ENCODE measurements around the gene NELFB.
"Not testable (repeated sequence)": the region's sequence is repeated elsewhere in the genome, so short reads cannot be mapped to it uniquely, and the experiment has no call there.

NELFB gene

GRCh38 chr9:137256856-137257255 lies 1.7 kb downstream of the NELFB start:
- TF ChIP-seq, protein P1, sequence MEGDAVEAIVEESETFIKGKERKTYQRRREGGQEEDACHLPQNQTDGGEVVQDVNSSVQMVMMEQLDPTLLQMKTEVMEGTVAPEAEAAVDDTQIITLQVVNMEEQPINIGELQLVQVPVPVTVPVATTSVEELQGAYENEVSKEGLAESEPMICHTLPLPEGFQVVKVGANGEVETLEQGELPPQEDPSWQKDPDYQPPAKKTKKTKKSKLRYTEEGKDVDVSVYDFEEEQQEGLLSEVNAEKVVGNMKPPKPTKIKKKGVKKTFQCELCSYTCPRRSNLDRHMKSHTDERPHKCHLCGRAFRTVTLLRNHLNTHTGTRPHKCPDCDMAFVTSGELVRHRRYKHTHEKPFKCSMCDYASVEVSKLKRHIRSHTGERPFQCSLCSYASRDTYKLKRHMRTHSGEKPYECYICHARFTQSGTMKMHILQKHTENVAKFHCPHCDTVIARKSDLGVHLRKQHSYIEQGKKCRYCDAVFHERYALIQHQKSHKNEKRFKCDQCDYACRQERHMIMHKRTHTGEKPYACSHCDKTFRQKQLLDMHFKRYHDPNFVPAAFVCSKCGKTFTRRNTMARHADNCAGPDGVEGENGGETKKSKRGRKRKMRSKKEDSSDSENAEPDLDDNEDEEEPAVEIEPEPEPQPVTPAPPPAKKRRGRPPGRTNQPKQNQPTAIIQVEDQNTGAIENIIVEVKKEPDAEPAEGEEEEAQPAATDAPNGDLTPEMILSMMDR (IDR thresholded peaks at IDR 0.05; ENCODE audit: insufficient read depth, low read length, poor library complexity, severe bottlenecking): no peak
- no peaks in the 10 kb centered on the region for H3K27me3 ChIP-seq (replicated peaks; ENCODE audit: control insufficient read depth, insufficient read depth, low read length)
- peaks cover 3% of the 10 kb centered on the region for H3K36me3 ChIP-seq (ENCODE audit: control insufficient read depth, insufficient read depth, low read length)
- no peak for DNase-seq (ENCODE audit: extremely low read depth, insufficient read length)
- no peak overlapping the region for H3K4me3 ChIP-seq (replicated peaks; ENCODE audit: low read depth, low read length)

- TF ChIP-seq, protein P1 (IDR thresholded peaks at IDR 0.05; ENCODE audit: insufficient read depth, low read length, poor library complexity, severe bottlenecking): peak; percentile 27
- H3K36me3 ChIP-seq (ENCODE audit: control insufficient read depth, insufficient read depth, low read length): peaks cover 20% of the 10 kb centered on the region
- H3K4me3 ChIP-seq (replicated peaks; ENCODE audit: low read depth, low read length); H3K27me3 ChIP-seq (replicated peaks; ENCODE audit: control insufficient read depth, insufficient read depth, low read length); DNase-seq (ENCODE audit: extremely low read depth, insufficient read length): not testable (repeated sequence)
Measured at GRCh38 chr9:137262173-137262908, 7.2 kb downstream of the NELFB start.

DNA sequence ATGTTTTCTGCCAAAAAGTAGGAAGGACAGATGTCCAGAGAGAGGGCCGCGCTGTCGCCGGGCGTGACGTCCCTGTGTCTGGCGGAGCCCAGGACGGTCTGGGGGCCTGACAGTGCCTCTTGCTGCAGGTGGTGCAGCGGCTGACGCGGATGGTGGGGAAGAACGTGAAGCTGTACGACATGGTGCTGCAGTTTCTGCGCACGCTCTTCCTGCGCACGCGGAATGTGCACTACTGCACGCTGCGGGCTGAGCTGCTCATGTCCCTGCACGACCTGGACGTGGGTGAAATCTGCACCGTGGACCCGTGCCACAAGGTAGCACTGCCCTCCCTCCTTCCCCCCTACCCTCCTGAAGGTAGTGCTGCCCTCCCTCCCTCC lies 7.8 kb downstream of the NELFB start:
- H3K36me3 ChIP-seq (ENCODE audit: control insufficient read depth, insufficient read depth, low read length): peaks cover 21% of the 10 kb centered on the region
- no peak for DNase-seq (ENCODE audit: extremely low read depth, insufficient read length)
- TF ChIP-seq, protein P1 (IDR thresholded peaks at IDR 0.05; ENCODE audit: insufficient read depth, low read length, poor library complexity, severe bottlenecking): no peak
- no peak overlapping the region for H3K4me3 ChIP-seq (replicated peaks; ENCODE audit: low read depth, low read length)
- no peaks in the 10 kb centered on the region for H3K27me3 ChIP-seq (replicated peaks; ENCODE audit: control insufficient read depth, insufficient read depth, low read length)

GRCh38 chr9:137263506-137263905 lies 8.4 kb downstream of the NELFB start:
- H3K36me3 ChIP-seq (ENCODE audit: control insufficient read depth, insufficient read depth, low read length): peaks cover 22% of the 10 kb centered on the region
- DNase-seq (ENCODE audit: extremely low read depth, insufficient read length): no peak
- H3K27me3 ChIP-seq (replicated peaks; ENCODE audit: control insufficient read depth, insufficient read depth, low read length): no peaks in the 10 kb centered on the region
- H3K4me3 ChIP-seq (replicated peaks; ENCODE audit: low read depth, low read length): no peak overlapping the region
- TF ChIP-seq, protein P1 (IDR thresholded peaks at IDR 0.05; ENCODE audit: insufficient read depth, low read length, poor library complexity, severe bottlenecking): no peak

DNA sequence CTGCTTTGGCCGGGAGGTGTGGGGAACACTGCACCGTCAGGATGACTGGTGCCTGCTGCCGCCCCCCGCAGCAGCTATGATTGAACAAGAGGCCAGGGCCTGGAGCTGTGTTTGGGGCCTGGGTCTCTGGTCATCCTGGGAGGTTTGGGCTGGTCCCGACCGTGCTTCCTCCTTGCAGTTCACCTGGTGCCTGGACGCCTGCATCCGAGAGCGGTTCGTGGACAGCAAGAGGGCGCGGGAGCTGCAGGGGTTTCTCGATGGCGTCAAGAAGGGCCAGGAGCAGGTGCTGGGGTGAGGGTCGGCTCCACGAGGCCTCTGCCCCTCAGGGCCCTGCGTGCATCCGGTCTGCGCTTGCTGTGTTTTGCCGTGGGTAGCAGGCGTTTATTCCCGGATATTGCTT lies 8.9 kb downstream of the NELFB start:
- no peak for DNase-seq (ENCODE audit: extremely low read depth, insufficient read length)
- H3K4me3 ChIP-seq (replicated peaks; ENCODE audit: low read depth, low read length): no peak overlapping the region
- H3K36me3 ChIP-seq (ENCODE audit: control insufficient read depth, insufficient read depth, low read length): peaks cover 22% of the 10 kb centered on the region
- TF ChIP-seq, protein P1 (IDR thresholded peaks at IDR 0.05; ENCODE audit: insufficient read depth, low read length, poor library complexity, severe bottlenecking): no peak
- no peaks in the 10 kb centered on the region for H3K27me3 ChIP-seq (replicated peaks; ENCODE audit: control insufficient read depth, insufficient read depth, low read length)
